H9 (cell line): Measurements from ENCODE around the gene PHETA1. TPM values are rescaled to one million over a fixed set of nuclear protein-coding genes. Genes with fewer than 3 reads are reported as not detected.

Source experiments
- DNase-seq: peaks from one replicate; pipeline ENCODE4 v3.0.0-alpha.2; 2017
- H2AFZ ChIP-seq: one replicate; pipeline ENCODE4 v1.6.1; 2013; ENCODE audit warnings: mild to moderate bottlenecking, low read length, control low read depth, moderate library complexity
- H2AK5ac ChIP-seq: 2 replicates; pipeline ENCODE4 v1.6.1; 2013; ENCODE audit warnings: low read length, control low read depth, mixed read lengths; ENCODE audit not compliant: insufficient read length
- H2BK120ac ChIP-seq: one replicate; pipeline ENCODE4 v1.6.1; 2013; ENCODE audit warnings: low read depth, mild to moderate bottlenecking, low read length, control low read depth, inconsistent platforms; ENCODE audit not compliant: poor library complexity, severe bottlenecking
- H2BK12ac ChIP-seq: 2 replicates; pipeline ENCODE4 v1.6.1; 2013; ENCODE audit warnings: low read length, control low read depth, mixed read lengths, low read depth; ENCODE audit not compliant: insufficient read length
- H2BK15ac ChIP-seq: 2 replicates; pipeline ENCODE4 v1.6.1; 2013; ENCODE audit warnings: low read depth, low read length, control low read depth
- H2BK20ac ChIP-seq: one replicate; pipeline ENCODE4 v1.6.1; 2013; ENCODE audit warnings: low read depth, mild to moderate bottlenecking, low read length, control low read depth, inconsistent platforms; ENCODE audit not compliant: poor library complexity, severe bottlenecking
- H2BK5ac ChIP-seq: 2 replicates; pipeline ENCODE4 v1.6.1; 2013; ENCODE audit warnings: low read length, control low read depth, mixed read lengths; ENCODE audit not compliant: insufficient read length
- H3K14ac ChIP-seq: 2 replicates; pipeline ENCODE4 v1.6.1; 2013; ENCODE audit warnings: low read length, control low read depth; ENCODE audit not compliant: insufficient read depth
- H3K18ac ChIP-seq: 2 replicates; pipeline ENCODE4 v1.6.1; 2013; ENCODE audit warnings: low read depth, mild to moderate bottlenecking, mixed read lengths, low read length, control low read depth; ENCODE audit not compliant: insufficient read length
- H3K23ac ChIP-seq: 2 replicates; pipeline ENCODE4 v1.6.1; 2013; ENCODE audit warnings: low read length, control low read depth, mixed read lengths, low read depth; ENCODE audit not compliant: insufficient read length
- H3K23me2 ChIP-seq: 2 replicates; pipeline ENCODE4 v1.6.1; 2013; ENCODE audit warnings: low read depth, mild to moderate bottlenecking, mixed read lengths, low read length, control low read depth; ENCODE audit not compliant: insufficient read length, poor library complexity, severe bottlenecking
- H3K27ac ChIP-seq: 2 replicates; pipeline ENCODE4 v1.5.1; 2013; ENCODE audit warnings: low read length, control low read depth, mixed read lengths, low read depth; ENCODE audit not compliant: insufficient read length
- H3K27me3 ChIP-seq: 2 replicates; pipeline ENCODE4 v1.6.1; 2013; ENCODE audit warnings: low read length, control low read depth, inconsistent platforms; ENCODE audit not compliant: insufficient read depth
- H3K4ac ChIP-seq: 2 replicates; pipeline ENCODE4 v1.6.1; 2013; ENCODE audit warnings: low read depth, mild to moderate bottlenecking, control low read depth, inconsistent platforms, low read length, moderate library complexity
- H3K4me1 ChIP-seq: 2 replicates; pipeline ENCODE4 v1.6.1; 2013; ENCODE audit warnings: low read length, control low read depth, inconsistent platforms; ENCODE audit not compliant: insufficient read depth
- H3K4me2 ChIP-seq: 2 replicates; pipeline ENCODE4 v1.6.1; 2013; ENCODE audit warnings: low read length, control low read depth, mixed read lengths; ENCODE audit not compliant: insufficient read length, insufficient read depth
- H3K56ac ChIP-seq: 2 replicates; pipeline ENCODE4 v1.6.1; 2013; ENCODE audit warnings: low read depth, mild to moderate bottlenecking, mixed read lengths, low read length, control low read depth; ENCODE audit not compliant: insufficient read length
- H3K79me1 ChIP-seq: 2 replicates; pipeline ENCODE4 v1.6.1; 2013; ENCODE audit warnings: low read depth, mild to moderate bottlenecking, moderate library complexity, low read length, control low read depth, inconsistent platforms; ENCODE audit not compliant: insufficient read depth, poor library complexity, severe bottlenecking
- H3K79me2 ChIP-seq: 2 replicates; pipeline ENCODE4 v1.6.1; 2013; ENCODE audit warnings: low read length, control low read depth, inconsistent platforms; ENCODE audit not compliant: insufficient read depth
- H3K9ac ChIP-seq: 2 replicates; pipeline ENCODE4 v1.6.1; 2013; ENCODE audit warnings: low read length, control low read depth, mixed read lengths; ENCODE audit not compliant: insufficient read length; ENCODE audit errors: extremely low read depth
- H3K9me3 ChIP-seq: one replicate; pipeline ENCODE4 v1.6.1; 2013; ENCODE audit warnings: low read depth, low read length, inconsistent platforms; ENCODE audit not compliant: control insufficient read depth
- H3T11ph ChIP-seq: one replicate; pipeline ENCODE4 v1.6.1; 2013; ENCODE audit warnings: mild to moderate bottlenecking, low read length, control low read depth, inconsistent platforms
- H4K20me1 ChIP-seq: one replicate; pipeline ENCODE4 v1.6.1; 2013; ENCODE audit not compliant: control insufficient read depth, insufficient read length, insufficient read depth
- H4K5ac ChIP-seq: 2 replicates; pipeline ENCODE4 v1.6.1; 2013; ENCODE audit warnings: low read depth, mild to moderate bottlenecking, mixed read lengths, low read length, control low read depth; ENCODE audit not compliant: insufficient read length
- H4K8ac ChIP-seq: replicated peaks from 2 replicates; pipeline ENCODE4 v1.6.1; 2013; ENCODE audit warnings: low read length, control low read depth, mixed read lengths, low read depth; ENCODE audit not compliant: insufficient read length
- H4K91ac ChIP-seq: 2 replicates; pipeline ENCODE4 v1.6.1; 2013; ENCODE audit warnings: low read depth, mild to moderate bottlenecking, moderate library complexity, mixed read lengths, low read length, control low read depth; ENCODE audit not compliant: insufficient read length
- H3K27ac Mint-ChIP-seq, 3 experiments: 2 replicates in 2 of 3; 3 replicates in 1 of 3; pipeline ENCODE4 v1.8.0; 2020 to 2021; ENCODE audit warnings: mixed read lengths in 3 of 3, mild to moderate bottlenecking in 1 of 3, moderate library complexity in 1 of 3
- H3K27me3 Mint-ChIP-seq: 2 replicates; pipeline ENCODE4 v1.8.0; 2021; ENCODE audit warnings: low read depth, mild to moderate bottlenecking, moderate library complexity, mixed read lengths
- H3K36me3 Mint-ChIP-seq, 3 experiments: 2 replicates in 2 of 3; 3 replicates in 1 of 3; pipeline ENCODE4 v1.8.0; 2020 to 2021; ENCODE audit warnings: low read depth in 3 of 3, mixed read lengths in 3 of 3; ENCODE audit not compliant: insufficient read depth in 1 of 3
- H3K4me1 Mint-ChIP-seq, 2 experiments: 2 replicates each; pipeline ENCODE4 v1.8.0; 2020; ENCODE audit warnings: mixed read lengths in 2 of 2
- H3K4me3 Mint-ChIP-seq, 2 experiments: 2 replicates in 1 of 2; 3 replicates in 1 of 2; pipeline ENCODE4 v1.8.0; 2020 to 2021; ENCODE audit warnings: mild to moderate bottlenecking in 2 of 2, mixed read lengths in 2 of 2, moderate library complexity in 1 of 2
- H3K9me3 Mint-ChIP-seq, 2 experiments: 2 replicates in 1 of 2; 3 replicates in 1 of 2; pipeline ENCODE4 v1.8.0; 2020; ENCODE audit warnings: mild to moderate bottlenecking in 2 of 2, mixed read lengths in 2 of 2, moderate library complexity in 1 of 2
- CTCF ChIP-seq: fragments of 200-600 bp; sonication (generic); conservative IDR thresholded peaks from 3 replicates; pipeline ENCODE4 v1.8.0; 2021; ENCODE audit warnings: antibody characterized with exemption, mild to moderate bottlenecking
- WGBS: extraction: QIAGEN DNeasy Blood & Tissue Kit; methylation state at CpG from one replicate; pipeline ENCODE4 v1.1.7; 2013; ENCODE audit warnings: missing lambda C conversion rate, low lambda C conversion rate, mixed read lengths; ENCODE audit not compliant: insufficient read length; ENCODE audit errors: extremely low coverage; 5-methylcytosine and 5-hydroxymethylcytosine counted together
- total RNA-seq: library from RNA; stranded (reverse); gene quantifications from 2 replicates; pipeline ENCODE4 v1.2.1, GENCODE V29; 2021

Gene PHETA1
- total RNA-seq, 1 experiment from 2014 or later: 13.1 TPM

- Histone ChIP-seq H3K9me3 (no peaks in the 10 kb centered on the region), H3K79me2 (no peaks in the 10 kb centered on the region), H3K56ac (no peak overlapping the region), H4K8ac (no peak overlapping the region), H2BK120ac (no peak overlapping the region), H2AFZ (no peak overlapping the region), H3K79me1 (no peaks in the 10 kb centered on the region), H3K23me2 (peaks cover 13% of the 10 kb centered on the region), H3K9ac (no peak overlapping the region), H3K4me1 (no peaks in the 10 kb centered on the region), H2AK5ac (no peak overlapping the region), H3K27me3 (no peaks in the 10 kb centered on the region), H2BK5ac (no peak overlapping the region), H4K20me1 (no peaks in the 10 kb centered on the region), H4K5ac (no peak overlapping the region), H2BK20ac (no peak overlapping the region), H3K23ac (no peak overlapping the region), H3K4ac (no peak overlapping the region), H3K18ac (no peak overlapping the region), H4K91ac (no peak overlapping the region), H3K4me2 (peak overlapping the region; percentile 78), H2BK15ac (no peak overlapping the region), H3T11ph (no peak overlapping the region), H3K27ac (no peak overlapping the region), H3K14ac (no peak overlapping the region), H2BK12ac (no peak overlapping the region)
- Mint-ChIP-seq H3K4me3 (peak overlapping the region; percentile 73 to 86), H3K27ac (no peak overlapping the region), H3K9me3 (peaks cover 0 to 6% of the 10 kb centered on the region in 2 experiments; a peak in 3 of 5 replicates), H3K36me3 (peaks cover 3 to 13% (median 6%) of the 10 kb centered on the region in 3 experiments), H3K4me1 (peaks cover 10 to 14% of the 10 kb centered on the region in 2 experiments), H3K27me3 (peaks cover 20% of the 10 kb centered on the region)
- no peak for DNase-seq
- WGBS: no CpG with 5 or more reads among the region's 13 CpGs
- no peak for TF ChIP-seq CTCF
These were observed 763 bp upstream of the PHETA1 start for GRCh38 chr12:111369496-111370220.
